ENCODE results near the gene ARVCF.

ARVCF gene

DNA sequence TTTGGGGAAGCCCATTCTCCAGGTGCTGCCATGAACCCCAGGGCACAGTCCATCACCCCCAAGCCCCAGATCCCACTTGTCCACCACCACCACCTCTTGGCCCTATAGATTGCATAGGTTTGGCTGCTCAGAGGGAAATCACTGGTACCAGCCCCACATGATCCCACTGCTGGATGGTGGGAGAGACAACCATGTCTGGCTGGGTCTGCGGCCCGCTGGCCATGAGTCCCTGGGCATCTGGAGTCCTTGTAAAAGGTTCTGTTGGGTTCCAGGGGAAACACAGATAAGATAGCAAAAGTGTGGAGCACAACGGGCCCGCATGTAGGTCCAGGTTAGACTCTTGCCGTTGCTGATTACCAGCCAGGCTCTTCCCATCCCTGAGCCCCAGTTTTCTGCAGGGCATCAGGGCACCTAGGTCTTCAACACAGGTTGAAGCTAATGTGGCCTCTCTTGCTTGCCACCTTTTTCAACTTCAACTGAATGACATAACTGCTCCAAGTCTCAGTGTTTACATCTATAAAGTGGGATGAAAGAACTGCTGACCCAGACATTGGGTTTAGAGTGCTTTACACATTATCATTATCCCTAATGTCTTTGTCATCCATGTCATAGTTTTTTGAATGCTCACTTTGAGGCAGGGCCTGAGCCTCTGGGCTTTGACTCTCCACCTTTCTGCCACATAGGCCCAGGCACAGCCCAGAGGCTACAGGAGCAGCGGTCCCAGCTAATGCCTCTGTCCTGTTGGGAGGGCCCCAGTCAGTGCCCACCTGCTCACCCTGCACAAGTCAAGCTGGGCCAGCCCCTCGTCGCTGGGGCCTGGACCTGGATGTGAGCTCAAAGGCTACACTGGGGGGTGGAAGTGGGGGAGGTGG is 3.3 kb upstream of the ARVCF start:
- H3K36me3 ChIP-seq (ENCODE audit: insufficient read depth, low read length) = 0 out of 2 replicates have a peak, but pooled peaks cover 4% of the 10 kb centered on the region
- peak overlapping the region; percentile 97 for H3K4me3 ChIP-seq (ENCODE audit: low read depth, low read length, poor library complexity, severe bottlenecking)
- no peaks in the 10 kb centered on the region for H4K20me1 ChIP-seq (ENCODE audit: insufficient read depth, low read length)
- no peak overlapping the region for H2AFZ ChIP-seq (ENCODE audit: low read length)
- H3K9ac ChIP-seq (ENCODE audit: low read length) = peak overlapping the region; percentile 81
- peak overlapping the region; percentile 93 for H3K4me2 ChIP-seq (ENCODE audit: low read length)
- H3K27ac ChIP-seq (ENCODE audit: low read depth, low read length, poor library complexity, severe bottlenecking) = no peak overlapping the region
- no peaks in the 10 kb centered on the region for H3F3A ChIP-seq (ENCODE audit: insufficient read depth, low read length)
- H3K27me3 ChIP-seq (ENCODE audit: insufficient read depth, low read length) = 0 out of 2 replicates have a peak, but pooled peaks cover 3% of the 10 kb centered on the region
- TF ChIP-seq EZH2 (IDR thresholded peaks at IDR 0.05; ENCODE audit: borderline replicate concordance, low read length) = no peak
- TF ChIP-seq, protein P1, sequence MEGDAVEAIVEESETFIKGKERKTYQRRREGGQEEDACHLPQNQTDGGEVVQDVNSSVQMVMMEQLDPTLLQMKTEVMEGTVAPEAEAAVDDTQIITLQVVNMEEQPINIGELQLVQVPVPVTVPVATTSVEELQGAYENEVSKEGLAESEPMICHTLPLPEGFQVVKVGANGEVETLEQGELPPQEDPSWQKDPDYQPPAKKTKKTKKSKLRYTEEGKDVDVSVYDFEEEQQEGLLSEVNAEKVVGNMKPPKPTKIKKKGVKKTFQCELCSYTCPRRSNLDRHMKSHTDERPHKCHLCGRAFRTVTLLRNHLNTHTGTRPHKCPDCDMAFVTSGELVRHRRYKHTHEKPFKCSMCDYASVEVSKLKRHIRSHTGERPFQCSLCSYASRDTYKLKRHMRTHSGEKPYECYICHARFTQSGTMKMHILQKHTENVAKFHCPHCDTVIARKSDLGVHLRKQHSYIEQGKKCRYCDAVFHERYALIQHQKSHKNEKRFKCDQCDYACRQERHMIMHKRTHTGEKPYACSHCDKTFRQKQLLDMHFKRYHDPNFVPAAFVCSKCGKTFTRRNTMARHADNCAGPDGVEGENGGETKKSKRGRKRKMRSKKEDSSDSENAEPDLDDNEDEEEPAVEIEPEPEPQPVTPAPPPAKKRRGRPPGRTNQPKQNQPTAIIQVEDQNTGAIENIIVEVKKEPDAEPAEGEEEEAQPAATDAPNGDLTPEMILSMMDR (IDR thresholded peaks at IDR 0.05; ENCODE audit: low read length) = no peak
- H3K9me2 ChIP-seq (ENCODE audit: low read depth, low read length) = no peaks in the 10 kb centered on the region
- peaks cover 39% of the 10 kb centered on the region for H3K4me1 ChIP-seq (ENCODE audit: insufficient read depth, low read length, severe bottlenecking)
- H3K9me3 ChIP-seq (ENCODE audit: low read length) = no peaks in the 10 kb centered on the region
- H3K79me2 ChIP-seq (ENCODE audit: insufficient read depth, low read length) = peaks cover 5% of the 10 kb centered on the region; the same call in 1 of the 2 replicates

DNA sequence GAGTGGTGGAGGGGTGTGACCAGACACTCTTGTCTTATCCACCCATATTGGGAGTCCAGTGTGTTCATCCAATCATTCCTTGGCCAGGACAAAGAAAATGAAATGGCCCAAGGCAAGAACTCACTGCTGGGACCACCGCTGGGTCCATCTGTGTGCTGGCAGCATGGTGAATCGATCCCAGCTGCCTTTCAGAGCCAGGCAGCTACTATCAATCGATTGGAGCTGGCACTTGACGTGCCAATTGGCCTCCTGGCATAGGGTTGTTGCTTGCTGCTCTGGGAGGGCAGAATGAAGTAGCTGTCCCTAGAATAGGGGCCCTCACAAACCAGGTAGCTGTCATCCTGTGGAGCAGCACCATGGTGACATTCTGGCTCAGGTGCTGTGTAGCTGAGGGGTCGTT is 1.4 kb upstream of the ARVCF start:
- Histone ChIP-seq H3K27ac (ENCODE audit: low read depth, low read length, poor library complexity, severe bottlenecking) (no peak overlapping the region), H3K4me1 (ENCODE audit: insufficient read depth, low read length, severe bottlenecking) (peaks cover 35% of the 10 kb centered on the region), H3F3A (ENCODE audit: insufficient read depth, low read length) (no peaks in the 10 kb centered on the region), H3K4me3 (ENCODE audit: low read depth, low read length, poor library complexity, severe bottlenecking) (no peak overlapping the region), H3K9me2 (ENCODE audit: low read depth, low read length) (no peaks in the 10 kb centered on the region), H3K9ac (ENCODE audit: low read length) (no peak overlapping the region), H3K27me3 (ENCODE audit: insufficient read depth, low read length) (0 out of 2 replicates have a peak, but pooled peaks cover 3% of the 10 kb centered on the region), H2AFZ (ENCODE audit: low read length) (no peak overlapping the region), H3K36me3 (ENCODE audit: insufficient read depth, low read length) (no peaks in the 10 kb centered on the region), H3K4me2 (ENCODE audit: low read length) (no peak overlapping the region), H3K9me3 (ENCODE audit: low read length) (no peaks in the 10 kb centered on the region), H4K20me1 (ENCODE audit: insufficient read depth, low read length) (no peaks in the 10 kb centered on the region), H3K79me2 (ENCODE audit: insufficient read depth, low read length) (peaks cover 5% of the 10 kb centered on the region; the same call in 1 of the 2 replicates)
- no peak for TF ChIP-seq EZH2 (IDR thresholded peaks at IDR 0.05; ENCODE audit: borderline replicate concordance, low read length)
- TF ChIP-seq, protein P1 (IDR thresholded peaks at IDR 0.05; ENCODE audit: low read length) = no peak

- no peak overlapping the region for H2AFZ ChIP-seq (ENCODE audit: low read length)
- H3K9ac ChIP-seq (ENCODE audit: low read length) = no peak overlapping the region; the same call in 1 of the 2 replicates
- H3K9me2 ChIP-seq (ENCODE audit: low read depth, low read length) = no peaks in the 10 kb centered on the region
- 0 out of 2 replicates have a peak, but pooled peaks cover 3% of the 10 kb centered on the region for H3K27me3 ChIP-seq (ENCODE audit: insufficient read depth, low read length)
- no peak overlapping the region for H3K27ac ChIP-seq (ENCODE audit: low read depth, low read length, poor library complexity, severe bottlenecking)
- peak overlapping the region; percentile 85 for H3K4me3 ChIP-seq (ENCODE audit: low read depth, low read length, poor library complexity, severe bottlenecking)
- no peaks in the 10 kb centered on the region for H3K36me3 ChIP-seq (ENCODE audit: insufficient read depth, low read length)
- peaks cover 5% of the 10 kb centered on the region; the same call in 1 of the 2 replicates for H3K79me2 ChIP-seq (ENCODE audit: insufficient read depth, low read length)
- TF ChIP-seq, protein P1 (IDR thresholded peaks at IDR 0.05; ENCODE audit: low read length) = no peak
- TF ChIP-seq EZH2 (IDR thresholded peaks at IDR 0.05; ENCODE audit: borderline replicate concordance, low read length) = no peak
- peak overlapping the region; percentile 71 for H3K4me2 ChIP-seq (ENCODE audit: low read length)
- no peaks in the 10 kb centered on the region for H3F3A ChIP-seq (ENCODE audit: insufficient read depth, low read length)
- H3K4me1 ChIP-seq (ENCODE audit: insufficient read depth, low read length, severe bottlenecking) = peaks cover 31% of the 10 kb centered on the region
- H3K9me3 ChIP-seq (ENCODE audit: low read length) = no peaks in the 10 kb centered on the region
- H4K20me1 ChIP-seq (ENCODE audit: insufficient read depth, low read length) = no peaks in the 10 kb centered on the region
Measured at GRCh38 chr22:20017622-20017958, 967 bp upstream of the ARVCF start.

Data from OCI-LY1 (cell line).